Measurements from ENCODE around the gene OAS1.

- TF ChIP-seq REST (IDR thresholded peaks at IDR 0.05; ENCODE audit: low read depth) (no peak), RAD21 (IDR thresholded peaks at IDR 0.05; ENCODE audit: low read depth) (no peak), EP300 (IDR thresholded peaks at IDR 0.05; ENCODE audit: borderline replicate concordance) (no peak), TAF1 (IDR thresholded peaks at IDR 0.05; ENCODE audit: low read depth) (no peak), CEBPB (IDR thresholded peaks at IDR 0.05) (no peak), MAX (IDR thresholded peaks at IDR 0.05) (no peak), NFIC (IDR thresholded peaks at IDR 0.05) (no peak), YY1 (IDR thresholded peaks at IDR 0.05; ENCODE audit: low read depth) (no peak), CREB1 (IDR thresholded peaks at IDR 0.05; ENCODE audit: low read depth) (no peak), ZBTB7A (IDR thresholded peaks at IDR 0.05; ENCODE audit: low read depth) (no peak), TCF12 (IDR thresholded peaks at IDR 0.05; ENCODE audit: low read depth) (no peak), USF1 (IDR thresholded peaks at IDR 0.05) (no peak)
Measured at GRCh38 chr12:112946236-112947000, 39.7 kb downstream of the OAS1 start.

Data from Ishikawa (cell line).